Muscle of leg (tissue), 11 donors: ENCODE measurements around the gene GNL1. TPM values are rescaled to one million over a fixed set of nuclear protein-coding genes. Genes with fewer than 3 reads are reported as not detected.
A peak's percentile ranks its signal among the peaks of the same experiment; 100 is the strongest.
"Not testable (repeated sequence)": the region's sequence is repeated elsewhere in the genome, so short reads cannot be mapped to it uniquely, and the experiment has no call there.

Source experiments
- DNase-seq: peaks from one replicate; pipeline ENCODE4 v3.0.0; 2013
- H3K27ac ChIP-seq: one replicate; pipeline ENCODE4 v1.5.1; 2013; ENCODE audit warnings: mild to moderate bottlenecking, low read length, control low read depth
- H3K27me3 ChIP-seq: one replicate; pipeline ENCODE4 v1.6.1; 2013; ENCODE audit warnings: low read length; ENCODE audit not compliant: control insufficient read depth, insufficient read depth
- H3K36me3 ChIP-seq: one replicate; pipeline ENCODE4 v1.6.1; 2013; ENCODE audit warnings: low read length; ENCODE audit not compliant: control insufficient read depth, insufficient read depth
- H3K4me1 ChIP-seq: one replicate; pipeline ENCODE4 v1.6.1; 2013; ENCODE audit warnings: low read length; ENCODE audit not compliant: control insufficient read depth, insufficient read depth
- H3K4me3 ChIP-seq: one replicate; pipeline ENCODE4 v1.5.1; 2013; ENCODE audit warnings: low read length, control low read depth
- H3K9me3 ChIP-seq: replicated peaks from 2 replicates; pipeline ENCODE4 v1.6.1; 2013; ENCODE audit warnings: low read depth, low read length; ENCODE audit not compliant: control insufficient read depth
- WGBS: methylation state at CpG from one replicate; pipeline ENCODE4 v1.1.5; 2013; ENCODE audit warnings: missing lambda C conversion rate; ENCODE audit not compliant: insufficient coverage; 5-methylcytosine and 5-hydroxymethylcytosine counted together
- polyA plus RNA-seq, 8 donors: library from polyadenylated mRNA; unstranded; fragments of 120-200 nt; gene quantifications; one replicate each; pipeline versions ENCODE4 v1.2.1 to v1.2.3, GENCODE V29; 2013; ENCODE audit warnings: inconsistent platforms in 1 of 8, low replicate concordance in 1 of 8; ENCODE audit not compliant: insufficient read length in 8 of 8, insufficient read depth in 1 of 8
- total RNA-seq: library from RNA; stranded (reverse); fragments of 120-200 nt; gene quantifications from one replicate; pipeline ENCODE4 v1.2.4, GENCODE V29; 2013

Gene GNL1
- total and polyA plus RNA-seq, 9 donors = 38.0 to 80.4 (median 58.1) TPM

- peaks cover 31% of the 10 kb centered on the region for H3K36me3 ChIP-seq
- H3K9me3 ChIP-seq, H3K27me3 ChIP-seq, H3K27ac ChIP-seq, H3K4me1 ChIP-seq, H3K4me3 ChIP-seq: not testable (repeated sequence)
- WGBS = 0% methylated on average over 1 of the region's 15 CpGs
- DNase-seq = peak; percentile 82
Observed at GRCh38 chr6:30597315-30598144, 41.2 kb upstream of the GNL1 start.

DNA sequence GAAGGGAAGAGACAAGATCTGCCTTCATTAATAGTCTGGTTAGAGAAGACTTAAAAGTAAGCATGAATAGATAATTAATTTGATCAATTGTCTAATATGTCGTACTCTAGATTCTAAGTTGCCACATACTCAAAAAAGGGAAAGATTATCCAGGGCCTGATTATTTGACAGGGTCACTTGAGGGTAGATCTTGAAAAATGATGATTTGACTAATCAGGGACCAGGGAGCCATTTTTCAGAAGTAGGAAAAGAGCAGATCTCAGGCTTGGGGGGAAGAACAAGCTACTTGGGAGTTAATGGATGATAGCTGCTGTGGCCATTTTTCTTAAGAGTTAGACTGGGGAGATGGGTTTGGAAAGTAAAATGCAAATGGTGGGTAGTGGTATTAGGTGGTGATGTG lies 36.0 kb upstream of the GNL1 start:
- H3K36me3 ChIP-seq = peaks cover 48% of the 10 kb centered on the region

GRCh38 chr6:30591008-30591407 lies 34.7 kb upstream of the GNL1 start:
- WGBS = no CpG with 5 or more reads among the region's 1 CpG
- no peaks in the 10 kb centered on the region for H3K9me3 ChIP-seq
- DNase-seq = no peak
- no peaks in the 10 kb centered on the region for H3K4me1 ChIP-seq
- H3K27me3 ChIP-seq = no peaks in the 10 kb centered on the region
- no peak overlapping the region for H3K4me3 ChIP-seq
- H3K36me3 ChIP-seq = peaks cover 61% of the 10 kb centered on the region
- H3K27ac ChIP-seq = no peak overlapping the region

More for the DNA sequence above, 36.0 kb upstream of the GNL1 start:
- Histone ChIP-seq H3K27me3 (no peaks in the 10 kb centered on the region), H3K4me3 (no peak overlapping the region), H3K4me1 (no peaks in the 10 kb centered on the region), H3K9me3 (no peaks in the 10 kb centered on the region), H3K27ac (no peak overlapping the region)
- WGBS = no CpG with 5 or more reads among the region's 1 CpG
- DNase-seq = no peak

DNA sequence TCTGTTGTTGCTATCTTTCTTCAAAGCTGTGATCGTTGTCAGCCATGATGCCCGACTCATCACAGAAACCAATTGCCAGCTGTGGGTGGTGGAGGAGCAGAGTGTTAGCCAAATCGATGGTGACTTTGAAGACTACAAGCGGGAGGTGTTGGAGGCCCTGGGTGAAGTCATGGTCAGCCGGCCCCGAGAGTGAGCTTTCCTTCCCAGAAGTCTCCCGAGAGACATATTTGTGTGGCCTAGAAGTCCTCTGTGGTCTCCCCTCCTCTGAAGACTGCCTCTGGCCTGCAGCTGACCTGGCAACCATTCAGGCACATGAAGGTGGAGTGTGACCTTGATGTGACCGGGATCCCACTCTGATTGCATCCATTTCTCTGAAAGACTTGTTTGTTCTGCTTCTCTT lies 34.2 kb upstream of the GNL1 start:
- no peaks in the 10 kb centered on the region for H3K27me3 ChIP-seq
- no peaks in the 10 kb centered on the region for H3K4me1 ChIP-seq
- no peak for DNase-seq
- H3K36me3 ChIP-seq = peaks cover 66% of the 10 kb centered on the region
- WGBS = 70% methylated on average over 6 of the region's 8 CpGs
- H3K4me3 ChIP-seq = no peak overlapping the region
- H3K9me3 ChIP-seq = no peaks in the 10 kb centered on the region
- no peak overlapping the region for H3K27ac ChIP-seq

DNA sequence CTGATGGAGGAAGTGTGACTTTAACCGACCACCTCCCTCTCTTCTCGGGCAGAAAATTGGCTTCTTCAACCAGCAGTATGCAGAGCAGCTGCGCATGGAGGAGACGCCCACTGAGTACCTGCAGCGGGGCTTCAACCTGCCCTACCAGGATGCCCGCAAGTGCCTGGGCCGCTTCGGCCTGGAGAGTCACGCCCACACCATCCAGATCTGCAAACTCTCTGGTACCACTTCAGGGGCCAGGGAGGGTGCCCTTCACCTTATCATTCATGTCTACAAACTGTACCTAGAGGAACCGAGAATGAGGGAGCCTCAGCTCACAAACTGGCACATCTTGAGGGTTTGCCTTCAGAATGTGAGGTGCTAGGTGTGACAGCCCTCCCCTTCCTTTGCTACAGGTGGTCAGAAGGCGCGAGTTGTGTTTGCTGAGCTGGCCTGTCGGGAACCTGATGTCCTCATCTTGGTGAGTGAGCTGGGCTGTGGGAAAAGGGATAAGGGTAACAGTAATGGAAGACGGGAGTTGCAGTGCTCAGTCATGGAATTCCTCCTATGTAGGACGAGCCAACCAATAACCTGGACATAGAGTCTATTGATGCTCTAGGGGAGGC lies 33.6 kb upstream of the GNL1 start:
- no peaks in the 10 kb centered on the region for H3K9me3 ChIP-seq
- no peak overlapping the region for H3K27ac ChIP-seq
- H3K36me3 ChIP-seq = peaks cover 72% of the 10 kb centered on the region
- 95% methylated on average over 11 of the region's 15 CpGs for WGBS
- H3K4me1 ChIP-seq = no peaks in the 10 kb centered on the region
- no peak overlapping the region for H3K4me3 ChIP-seq
- DNase-seq = no peak
- H3K27me3 ChIP-seq = no peaks in the 10 kb centered on the region

- H3K36me3 ChIP-seq = peaks cover 85% of the 10 kb centered on the region
- H3K4me1 ChIP-seq = no peaks in the 10 kb centered on the region
- H3K27me3 ChIP-seq = no peaks in the 10 kb centered on the region
- DNase-seq = no peak
- no peaks in the 10 kb centered on the region for H3K9me3 ChIP-seq
- 94% methylated on average over 5 of the region's 5 CpGs for WGBS
- no peak overlapping the region for H3K27ac ChIP-seq
- no peak overlapping the region for H3K4me3 ChIP-seq
Observed at GRCh38 chr6:30583921-30584320, 27.6 kb upstream of the GNL1 start.

- no peaks in the 10 kb centered on the region for H3K27me3 ChIP-seq
- no peak overlapping the region for H3K4me3 ChIP-seq
- WGBS = 93% methylated on average over 4 of the region's 8 CpGs
- H3K36me3 ChIP-seq = peaks cover 66% of the 10 kb centered on the region
- no peak overlapping the region for H3K27ac ChIP-seq
- no peaks in the 10 kb centered on the region for H3K9me3 ChIP-seq
- no peak for DNase-seq
- H3K4me1 ChIP-seq = no peaks in the 10 kb centered on the region
Observed at GRCh38 chr6:30578051-30578450, 21.8 kb upstream of the GNL1 start.

- no peak overlapping the region for H3K27ac ChIP-seq
- no peaks in the 10 kb centered on the region for H3K27me3 ChIP-seq
- H3K4me1 ChIP-seq = peaks cover 17% of the 10 kb centered on the region
- DNase-seq = no peak
- H3K9me3 ChIP-seq = no peaks in the 10 kb centered on the region
- WGBS = 79% methylated on average over 4 of the region's 4 CpGs
- H3K4me3 ChIP-seq = no peak overlapping the region
- peaks cover 22% of the 10 kb centered on the region for H3K36me3 ChIP-seq
Observed at GRCh38 chr6:30573113-30573512, 16.8 kb upstream of the GNL1 start.

DNA sequence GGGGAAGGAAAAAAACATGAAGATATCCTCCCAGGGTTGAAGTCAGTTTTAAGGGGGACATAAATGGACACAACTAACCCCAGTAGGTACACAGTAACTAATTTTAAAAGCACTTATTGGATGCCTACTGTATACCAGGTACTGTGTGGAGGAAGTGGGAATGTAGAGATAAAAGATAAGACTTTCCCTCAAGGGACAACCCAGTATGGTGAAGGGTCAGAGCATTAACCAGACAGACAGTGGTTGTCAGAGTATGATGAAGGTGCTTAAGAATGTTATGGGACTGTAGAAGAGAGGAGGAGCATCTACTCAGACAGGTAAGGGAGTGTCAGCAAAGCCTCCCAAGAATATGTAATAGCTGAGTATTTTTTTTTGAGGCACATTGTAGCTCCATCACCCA lies 15.9 kb upstream of the GNL1 start:
- DNase-seq = no peak
- peak overlapping the region; percentile 68 for H3K4me3 ChIP-seq
- no peaks in the 10 kb centered on the region for H3K9me3 ChIP-seq
- H3K27ac ChIP-seq = no peak overlapping the region
- H3K36me3 ChIP-seq = peaks cover 13% of the 10 kb centered on the region
- no peaks in the 10 kb centered on the region for H3K27me3 ChIP-seq
- peaks cover 17% of the 10 kb centered on the region for H3K4me1 ChIP-seq

DNA sequence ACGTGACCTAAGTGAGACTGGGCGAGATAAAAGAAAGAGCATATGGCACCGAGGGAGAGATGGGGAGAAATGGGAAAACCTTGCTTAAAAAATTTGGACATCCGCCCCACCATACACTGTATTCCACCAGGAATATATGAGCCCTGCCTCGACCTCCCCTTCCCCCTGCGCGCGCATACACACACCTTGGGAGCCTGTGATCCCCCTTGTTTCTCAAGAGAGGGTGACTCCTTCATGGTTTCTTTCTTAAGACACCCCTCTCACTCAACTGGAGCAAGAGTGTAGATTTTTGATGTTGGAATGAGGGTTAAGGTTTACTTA lies 15.4 kb upstream of the GNL1 start:
- H3K36me3 ChIP-seq = peaks cover 8% of the 10 kb centered on the region
- no peak for DNase-seq
- H3K27me3 ChIP-seq = no peaks in the 10 kb centered on the region
- peak overlapping the region; percentile 68 for H3K4me3 ChIP-seq
- peaks cover 17% of the 10 kb centered on the region for H3K4me1 ChIP-seq
- no CpG with 5 or more reads among the region's 8 CpGs for WGBS
- H3K27ac ChIP-seq = peak overlapping the region; percentile 94
- H3K9me3 ChIP-seq = no peaks in the 10 kb centered on the region
